Activated T-cell treated with anti-CD3 and anti-CD28 coated beads, Interleukin-2, amount 50 U/mL, for 72 hours (primary cell): Measurements from ENCODE around the gene GPR137. TPM values are rescaled to one million over a fixed set of nuclear protein-coding genes. Genes with fewer than 3 reads are reported as not detected.
A peak's percentile ranks its signal among the peaks of the same experiment; 100 is the strongest.
"Not testable (repeated sequence)": the region's sequence is repeated elsewhere in the genome, so short reads cannot be mapped to it uniquely, and the experiment has no call there.

Source experiments
- ATAC-seq, 2 donors: fragments of 150-1000 bp; cut with Tn5 transposase; replicated peaks in 1 of 2; 2 replicates each; pipeline ENCODE4 v1.10.0; 2021; ENCODE audit warnings: moderate library complexity in 2 of 2, mild to moderate bottlenecking in 1 of 2
- DNase-seq, 2 donors: peaks; one replicate each; pipeline ENCODE4 v3.0.0; 2021 to 2022; ENCODE audit warnings: mixed read lengths in 1 of 2
- H3K27ac Mint-ChIP-seq: one replicate; pipeline ENCODE4 v1.8.0; 2022; ENCODE audit warnings: mild to moderate bottlenecking, moderate library complexity, mixed read lengths
- H3K27me3 Mint-ChIP-seq: one replicate; pipeline ENCODE4 v1.8.0; 2022; ENCODE audit warnings: low read depth, mixed read lengths
- H3K36me3 Mint-ChIP-seq, 2 donors: one replicate each; pipeline ENCODE4 v1.8.0; 2022; ENCODE audit warnings: mixed read lengths in 2 of 2, mild to moderate bottlenecking in 1 of 2; ENCODE audit not compliant: insufficient read depth in 2 of 2
- H3K4me1 Mint-ChIP-seq: one replicate; pipeline ENCODE4 v1.8.0; 2022; ENCODE audit warnings: low read depth, mixed read lengths
- H3K4me3 Mint-ChIP-seq, 2 donors: one replicate each; pipeline ENCODE4 v1.8.0; 2022; ENCODE audit warnings: mild to moderate bottlenecking in 2 of 2, mixed read lengths in 2 of 2, moderate library complexity in 2 of 2
- H3K9me3 Mint-ChIP-seq, 2 donors: one replicate each; pipeline ENCODE4 v1.8.0; 2022; ENCODE audit warnings: mixed read lengths in 2 of 2
- total RNA-seq, 2 donors: library from RNA; stranded (reverse); gene quantifications; one replicate each; pipeline ENCODE4 v1.2.3, GENCODE V29; 2022

GPR137 gene
- total RNA-seq, 2 donors from 2014 or later: 57.1 to 67.4 TPM

GRCh38 chr11:64321026-64321425 is 35.4 kb downstream of the GPR137 start:
- Mint-ChIP-seq H3K4me3 (peak overlapping the region in 1 of 2 donors; percentile 5), H3K36me3 (peaks cover 9% of the 10 kb centered on the region in 2 donors), H3K27ac (no peak overlapping the region), H3K27me3 (no peaks in the 10 kb centered on the region), H3K4me1 (peaks cover 50% of the 10 kb centered on the region), H3K9me3 (no peaks in the 10 kb centered on the region)
- DNase-seq (no peak), ATAC-seq (no peak)

- DNase-seq (no peak), ATAC-seq (no peak)
- Mint-ChIP-seq H3K27ac (no peak overlapping the region), H3K4me1 (peaks cover 45% of the 10 kb centered on the region), H3K27me3 (no peaks in the 10 kb centered on the region), H3K36me3 (peaks cover 9% of the 10 kb centered on the region in 2 donors), H3K4me3 (no peak overlapping the region), H3K9me3 (no peaks in the 10 kb centered on the region)
Observed at GRCh38 chr11:64321533-64321932, 35.9 kb downstream of the GPR137 start.

GRCh38 chr11:64322925-64323260 is 37.2 kb downstream of the GPR137 start:
- Mint-ChIP-seq H3K27ac (no peak overlapping the region), H3K4me3 (no peak overlapping the region), H3K9me3 (no peaks in the 10 kb centered on the region), H3K4me1 (peaks cover 35% of the 10 kb centered on the region), H3K36me3 (peaks cover 7 to 9% of the 10 kb centered on the region in 2 donors), H3K27me3 (no peaks in the 10 kb centered on the region)
- no peak for ATAC-seq
- no peak for DNase-seq

- H3K4me1 Mint-ChIP-seq: peaks cover 31% of the 10 kb centered on the region
- H3K27ac Mint-ChIP-seq: no peak overlapping the region
- H3K4me3 Mint-ChIP-seq: no peak overlapping the region
Observed at GRCh38 chr11:64323373-64323772, 37.7 kb downstream of the GPR137 start.

GRCh38 chr11:64323984-64324383 is 38.3 kb downstream of the GPR137 start:
- H3K36me3 Mint-ChIP-seq, H3K27me3 Mint-ChIP-seq, H3K27ac Mint-ChIP-seq, ATAC-seq, H3K9me3 Mint-ChIP-seq, DNase-seq, H3K4me3 Mint-ChIP-seq: not testable (repeated sequence)
- peaks cover 29% of the 10 kb centered on the region for H3K4me1 Mint-ChIP-seq

More at GRCh38 chr11:64323373-64323772, 37.7 kb downstream of the GPR137 start:
- peaks cover 6 to 7% of the 10 kb centered on the region in 2 donors for H3K36me3 Mint-ChIP-seq
- ATAC-seq: no peak
- H3K9me3 Mint-ChIP-seq: no peaks in the 10 kb centered on the region
- no peaks in the 10 kb centered on the region for H3K27me3 Mint-ChIP-seq
- no peak for DNase-seq

- H3K4me3 Mint-ChIP-seq: no peak overlapping the region
- H3K27ac Mint-ChIP-seq: no peak overlapping the region
- ATAC-seq (no peak), DNase-seq (no peak)
- H3K36me3 Mint-ChIP-seq: peaks cover 2% of the 10 kb centered on the region in 2 donors
- H3K27me3 Mint-ChIP-seq: no peaks in the 10 kb centered on the region
- H3K9me3 Mint-ChIP-seq: no peaks in the 10 kb centered on the region
- peaks cover 20% of the 10 kb centered on the region for H3K4me1 Mint-ChIP-seq
Observed at GRCh38 chr11:64324692-64325469, 39.2 kb downstream of the GPR137 start.

- H3K9me3 Mint-ChIP-seq: no peaks in the 10 kb centered on the region
Observed at GRCh38 chr11:64327375-64327774, 41.7 kb downstream of the GPR137 start.

GRCh38 chr11:64327993-64328392 is 42.3 kb downstream of the GPR137 start:
- Mint-ChIP-seq H3K4me3 (no peak overlapping the region), H3K27me3 (no peaks in the 10 kb centered on the region), H3K27ac (no peak overlapping the region), H3K36me3 (no peaks in the 10 kb centered on the region), H3K4me1 (peaks cover 10% of the 10 kb centered on the region), H3K9me3 (no peaks in the 10 kb centered on the region)
- DNase-seq (no peak), ATAC-seq (no peak)

More at GRCh38 chr11:64327375-64327774, 41.7 kb downstream of the GPR137 start:
- Mint-ChIP-seq H3K4me1 (peaks cover 10% of the 10 kb centered on the region), H3K27ac (no peak overlapping the region), H3K4me3 (no peak overlapping the region), H3K36me3 (no peaks in the 10 kb centered on the region), H3K27me3 (no peaks in the 10 kb centered on the region)
- ATAC-seq: no peak
- no peak for DNase-seq

GRCh38 chr11:64330888-64331287 is 45.2 kb downstream of the GPR137 start:
- ATAC-seq (no peak), DNase-seq (no peak)
- Mint-ChIP-seq H3K27me3 (no peaks in the 10 kb centered on the region), H3K9me3 (no peaks in the 10 kb centered on the region), H3K27ac (no peak overlapping the region), H3K36me3 (no peaks in the 10 kb centered on the region), H3K4me3 (no peak overlapping the region), H3K4me1 (peaks cover 20% of the 10 kb centered on the region)

GRCh38 chr11:64331569-64332371 is 46.1 kb downstream of the GPR137 start:
- peaks cover 20% of the 10 kb centered on the region for H3K4me1 Mint-ChIP-seq
- H3K4me3 Mint-ChIP-seq: peak overlapping the region; percentile 32 to 40
- peak; percentile 88 to 91 for ATAC-seq
- DNase-seq: peak; percentile 89 to 92
- no peaks in the 10 kb centered on the region for H3K36me3 Mint-ChIP-seq
- peak overlapping the region; percentile 6 for H3K27ac Mint-ChIP-seq
- H3K27me3 Mint-ChIP-seq: no peaks in the 10 kb centered on the region
- no peaks in the 10 kb centered on the region for H3K9me3 Mint-ChIP-seq

- ATAC-seq (no peak), DNase-seq (no peak)
- Mint-ChIP-seq H3K27me3 (no peaks in the 10 kb centered on the region), H3K4me3 (no peak overlapping the region), H3K4me1 (peaks cover 30% of the 10 kb centered on the region), H3K27ac (no peak overlapping the region), H3K36me3 (peaks cover 0 to 5% of the 10 kb centered on the region in 2 donors), H3K9me3 (no peaks in the 10 kb centered on the region)
Observed at GRCh38 chr11:64333556-64333955, 47.9 kb downstream of the GPR137 start.

- Mint-ChIP-seq H3K27ac (peak overlapping the region; percentile 68), H3K27me3 (no peaks in the 10 kb centered on the region), H3K4me3 (peak overlapping the region; percentile 17 to 42), H3K9me3 (no peaks in the 10 kb centered on the region), H3K36me3 (peaks cover 0 to 9% of the 10 kb centered on the region in 2 donors), H3K4me1 (peaks cover 44% of the 10 kb centered on the region)
- peak; percentile 73 to 75 for ATAC-seq
- DNase-seq: peak; percentile 62 to 76
Observed at GRCh38 chr11:64334764-64335735, 49.4 kb downstream of the GPR137 start.
